Neuronal stem cell (in vitro differentiated cells): ENCODE measurements around the gene TSPEAR.

ENCODE experiments used
- DNase-seq: peaks from one replicate; pipeline ENCODE4 v3.0.0-alpha.2; 2013; ENCODE audit warnings: low spot score
- H2AFZ ChIP-seq: one replicate; pipeline ENCODE4 v1.6.1; 2013; ENCODE audit warnings: mild to moderate bottlenecking, low read length, inconsistent platforms
- H2AK5ac ChIP-seq: 2 replicates; pipeline ENCODE4 v1.6.1; 2013; ENCODE audit warnings: low read depth, mild to moderate bottlenecking, inconsistent platforms, low read length, moderate library complexity, mixed read lengths
- H2BK120ac ChIP-seq: 2 replicates; pipeline ENCODE4 v1.6.1; 2013; ENCODE audit warnings: low read depth, mild to moderate bottlenecking, inconsistent platforms, low read length, moderate library complexity, mixed read lengths
- H2BK12ac ChIP-seq: one replicate; pipeline ENCODE4 v1.6.1; 2013; ENCODE audit warnings: low read length, inconsistent platforms
- H2BK15ac ChIP-seq: 2 replicates; pipeline ENCODE4 v1.6.1; 2013; ENCODE audit warnings: mild to moderate bottlenecking, low read length, inconsistent platforms, mixed read lengths
- H2BK5ac ChIP-seq: one replicate; pipeline ENCODE4 v1.6.1; 2013; ENCODE audit warnings: inconsistent platforms, mild to moderate bottlenecking, low read length, moderate library complexity
- H3K14ac ChIP-seq: one replicate; pipeline ENCODE4 v1.6.1; 2013; ENCODE audit warnings: low read length, inconsistent platforms
- H3K18ac ChIP-seq: 2 replicates; pipeline ENCODE4 v1.6.1; 2013; ENCODE audit warnings: low read length, inconsistent platforms
- H3K23ac ChIP-seq: 2 replicates; pipeline ENCODE4 v1.6.1; 2013; ENCODE audit warnings: low read depth, mild to moderate bottlenecking, mixed read lengths, low read length, inconsistent platforms; ENCODE audit not compliant: poor library complexity
- H3K27ac ChIP-seq: replicated peaks from 3 replicates; pipeline ENCODE4 v1.5.1; 2013; ENCODE audit warnings: low read length, inconsistent platforms
- H3K27me3 ChIP-seq, 3 experiments: 2 replicates each; pipeline ENCODE4 v1.6.1; 2013; ENCODE audit warnings: low read length in 3 of 3, mild to moderate bottlenecking in 2 of 3, inconsistent platforms in 1 of 3, low read depth in 1 of 3, mixed read lengths in 1 of 3, moderate library complexity in 1 of 3; ENCODE audit not compliant: control insufficient read depth in 3 of 3, insufficient read depth in 3 of 3
- H3K36me3 ChIP-seq, 2 donors: replicated peaks in 1 of 2; 2 replicates each; pipeline ENCODE4 v1.6.1; 2013; ENCODE audit warnings: low read length in 2 of 2; ENCODE audit not compliant: control insufficient read depth in 2 of 2, insufficient read depth in 2 of 2
- H3K4ac ChIP-seq: 2 replicates; pipeline ENCODE4 v1.6.1; 2013; ENCODE audit warnings: inconsistent platforms, mild to moderate bottlenecking, low read length, moderate library complexity
- H3K4me1 ChIP-seq, 2 donors: 1 replicate in 1 of 2; 2 replicates in 1 of 2; pipeline ENCODE4 v1.6.1; 2013; ENCODE audit warnings: low read length in 2 of 2, low read depth in 1 of 2; ENCODE audit not compliant: control insufficient read depth in 2 of 2, insufficient read depth in 1 of 2
- H3K4me2 ChIP-seq: one replicate; pipeline ENCODE4 v1.6.1; 2013; ENCODE audit warnings: mild to moderate bottlenecking, low read length, inconsistent platforms; ENCODE audit not compliant: insufficient read depth, poor library complexity, severe bottlenecking
- H3K4me3 ChIP-seq, 2 donors: 2 replicates each; pipeline ENCODE4 v1.5.1; 2013; ENCODE audit warnings: low read length in 2 of 2, mild to moderate bottlenecking in 2 of 2, inconsistent platforms in 1 of 2, moderate library complexity in 1 of 2
- H3K79me1 ChIP-seq: one replicate; pipeline ENCODE4 v1.6.1; 2013; ENCODE audit warnings: low read depth, mild to moderate bottlenecking, inconsistent platforms, low read length, moderate library complexity
- H3K9ac ChIP-seq: one replicate; pipeline ENCODE4 v1.6.1; 2013; ENCODE audit warnings: mild to moderate bottlenecking, low read depth, low read length, inconsistent platforms; ENCODE audit not compliant: poor library complexity
- H3K9me3 ChIP-seq, 2 donors: replicated peaks in 1 of 2; 2 replicates each; pipeline versions ENCODE3 to v1.6.1; 2013; ENCODE audit warnings: low read length in 2 of 2, mild to moderate bottlenecking in 2 of 2, inconsistent platforms in 1 of 2, low read depth in 1 of 2, mixed read lengths in 1 of 2, moderate library complexity in 1 of 2; ENCODE audit not compliant: control insufficient read depth in 2 of 2, insufficient read depth in 1 of 2
- H4K8ac ChIP-seq: one replicate; pipeline ENCODE4 v1.6.1; 2013; ENCODE audit warnings: low read depth, mild to moderate bottlenecking, inconsistent platforms, low read length, moderate library complexity
- H4K91ac ChIP-seq: one replicate; pipeline ENCODE4 v1.6.1; 2013; ENCODE audit warnings: low read length, low read depth, mild to moderate bottlenecking, inconsistent platforms; ENCODE audit not compliant: poor library complexity
- WGBS, 2 donors: extraction: QIAGEN DNeasy Blood & Tissue Kit; methylation state at CpG; one replicate each; pipeline ENCODE4 v1.1.7; 2013; ENCODE audit warnings: missing lambda C conversion rate in 2 of 2, mixed read lengths in 1 of 2; ENCODE audit not compliant: insufficient read length in 2 of 2, insufficient replicate concordance in 1 of 2; ENCODE audit errors: extremely low coverage in 2 of 2; 5-methylcytosine and 5-hydroxymethylcytosine counted together

TSPEAR gene

DNA sequence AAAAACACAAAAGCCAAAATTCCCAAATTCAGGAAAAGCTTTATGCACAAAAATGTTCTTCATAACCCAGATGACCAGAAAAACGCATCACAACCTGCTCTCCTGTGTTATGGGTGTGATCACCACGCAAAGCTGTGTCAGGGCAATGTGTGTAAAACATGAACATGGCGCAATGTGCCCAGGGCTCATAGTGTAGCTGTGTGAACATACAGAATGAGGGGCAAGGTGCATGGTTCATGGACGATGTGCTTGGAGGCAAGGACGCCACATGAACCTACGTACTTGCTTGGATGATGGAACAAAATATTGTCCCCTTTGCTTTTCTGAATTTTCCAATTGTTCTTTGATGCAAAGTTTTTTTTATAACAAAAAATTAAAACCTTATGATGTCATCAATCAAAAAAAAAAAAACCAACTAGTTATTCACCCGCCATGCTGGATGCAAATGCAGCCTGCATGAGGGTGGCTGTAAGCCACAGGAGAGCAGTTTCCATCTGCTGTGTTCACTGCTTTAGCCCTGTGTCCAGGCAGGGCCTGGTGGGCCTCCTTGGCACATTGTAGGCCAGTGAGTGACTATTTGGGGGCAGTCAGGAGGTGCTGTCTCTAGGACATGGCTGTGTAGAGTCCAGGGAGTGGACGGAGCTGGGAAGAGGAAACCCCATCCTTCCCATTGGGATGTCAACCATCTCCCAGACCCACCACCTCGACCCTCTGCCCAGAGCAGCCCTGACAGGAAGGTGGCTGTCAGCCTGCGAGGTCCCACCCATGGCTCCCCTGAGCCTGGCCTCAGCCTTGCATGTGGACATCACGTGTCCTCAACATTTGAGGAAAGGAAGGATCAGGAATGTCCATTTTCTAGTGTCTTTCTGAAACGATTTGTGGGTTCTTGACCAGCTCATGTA is 185.0 kb downstream of the TSPEAR start:
- no peak overlapping the region for H4K8ac ChIP-seq
- H3K36me3 ChIP-seq, result no peaks in the 10 kb centered on the region
- H2AK5ac ChIP-seq, result no peak overlapping the region
- no peak overlapping the region for H2BK12ac ChIP-seq
- H2BK5ac ChIP-seq, result no peak overlapping the region
- no peaks in the 10 kb centered on the region for H3K4me1 ChIP-seq
- peaks cover 0 to 6% of the 10 kb centered on the region in 2 donors for H3K9me3 ChIP-seq
- H3K27ac ChIP-seq, result no peak overlapping the region
- H3K27me3 ChIP-seq, result peaks cover 0 to 7% (median 0%) of the 10 kb centered on the region in 3 experiments
- H3K4me3 ChIP-seq, result no peak overlapping the region
- no CpG with 5 or more reads among the region's 12 CpGs for WGBS, 2 donors
- H3K9ac ChIP-seq, result no peak overlapping the region
- no peaks in the 10 kb centered on the region for H3K79me1 ChIP-seq
- no peak overlapping the region for H2BK15ac ChIP-seq
- H3K4me2 ChIP-seq, result no peak overlapping the region
- no peak overlapping the region for H3K4ac ChIP-seq
- H3K23ac ChIP-seq, result no peak overlapping the region
- H2AFZ ChIP-seq, result no peak overlapping the region
- H3K14ac ChIP-seq, result no peak overlapping the region
- peak overlapping the region; percentile 1 for H3K18ac ChIP-seq
- no peak for DNase-seq
- H4K91ac ChIP-seq, result no peak overlapping the region
- H2BK120ac ChIP-seq, result no peak overlapping the region

DNA sequence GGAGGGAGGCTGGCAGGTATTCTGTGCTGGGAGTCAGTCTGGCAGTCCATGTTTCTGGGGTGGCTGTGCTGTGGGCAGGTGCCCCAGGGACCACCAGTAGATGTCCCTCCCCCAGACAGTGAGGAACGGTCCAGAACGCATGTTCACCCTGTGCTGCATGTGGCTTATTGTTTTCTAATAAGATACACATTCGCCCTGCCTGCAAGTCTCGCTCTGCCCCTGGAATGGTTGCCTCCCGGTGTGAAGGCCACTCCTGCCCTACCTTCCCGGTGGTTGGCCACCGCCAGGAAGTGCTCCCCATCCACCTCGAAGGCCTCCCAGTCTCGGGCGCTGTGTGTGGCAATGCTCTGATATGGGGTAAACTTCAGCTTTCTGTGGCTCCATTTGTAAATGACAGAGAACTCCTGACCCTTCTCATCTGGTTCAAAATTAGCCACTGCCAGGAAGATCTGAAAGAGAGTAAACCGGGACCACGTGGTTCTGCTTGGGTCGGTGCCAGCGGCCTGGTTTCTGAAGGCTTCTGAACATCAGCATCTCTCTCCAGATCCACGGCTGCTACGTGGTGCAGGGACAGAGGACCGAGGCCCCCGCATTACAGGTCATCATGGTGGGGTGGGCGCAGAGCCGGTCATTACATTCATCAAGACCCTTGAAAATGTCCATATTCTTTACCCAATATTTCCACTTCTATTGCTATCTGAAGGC is 185.8 kb downstream of the TSPEAR start:
- Histone ChIP-seq H3K79me1 (no peaks in the 10 kb centered on the region), H3K4me2 (no peak overlapping the region), H3K18ac (peak overlapping the region; percentile 48), H2BK12ac (no peak overlapping the region), H2BK5ac (no peak overlapping the region), H3K4me3 (no peak overlapping the region), H3K27me3 (no peaks in the 10 kb centered on the region), H4K8ac (peak overlapping the region; percentile 98), H3K4me1 (no peaks in the 10 kb centered on the region), H3K9ac (peak overlapping the region; percentile 10), H3K14ac (no peak overlapping the region), H3K27ac (no peak overlapping the region), H3K36me3 (no peaks in the 10 kb centered on the region), H2BK15ac (peak overlapping the region; percentile 52), H3K23ac (peak overlapping the region; percentile 14), H4K91ac (no peak overlapping the region), H2AFZ (no peak overlapping the region), H3K9me3 (peaks cover 0 to 6% of the 10 kb centered on the region in 2 donors), H3K4ac (no peak overlapping the region), H2AK5ac (peak overlapping the region; percentile 30), H2BK120ac (no peak overlapping the region)
- no peak for DNase-seq
- WGBS, 2 donors, result no CpG with 5 or more reads among the region's 20 CpGs

DNA sequence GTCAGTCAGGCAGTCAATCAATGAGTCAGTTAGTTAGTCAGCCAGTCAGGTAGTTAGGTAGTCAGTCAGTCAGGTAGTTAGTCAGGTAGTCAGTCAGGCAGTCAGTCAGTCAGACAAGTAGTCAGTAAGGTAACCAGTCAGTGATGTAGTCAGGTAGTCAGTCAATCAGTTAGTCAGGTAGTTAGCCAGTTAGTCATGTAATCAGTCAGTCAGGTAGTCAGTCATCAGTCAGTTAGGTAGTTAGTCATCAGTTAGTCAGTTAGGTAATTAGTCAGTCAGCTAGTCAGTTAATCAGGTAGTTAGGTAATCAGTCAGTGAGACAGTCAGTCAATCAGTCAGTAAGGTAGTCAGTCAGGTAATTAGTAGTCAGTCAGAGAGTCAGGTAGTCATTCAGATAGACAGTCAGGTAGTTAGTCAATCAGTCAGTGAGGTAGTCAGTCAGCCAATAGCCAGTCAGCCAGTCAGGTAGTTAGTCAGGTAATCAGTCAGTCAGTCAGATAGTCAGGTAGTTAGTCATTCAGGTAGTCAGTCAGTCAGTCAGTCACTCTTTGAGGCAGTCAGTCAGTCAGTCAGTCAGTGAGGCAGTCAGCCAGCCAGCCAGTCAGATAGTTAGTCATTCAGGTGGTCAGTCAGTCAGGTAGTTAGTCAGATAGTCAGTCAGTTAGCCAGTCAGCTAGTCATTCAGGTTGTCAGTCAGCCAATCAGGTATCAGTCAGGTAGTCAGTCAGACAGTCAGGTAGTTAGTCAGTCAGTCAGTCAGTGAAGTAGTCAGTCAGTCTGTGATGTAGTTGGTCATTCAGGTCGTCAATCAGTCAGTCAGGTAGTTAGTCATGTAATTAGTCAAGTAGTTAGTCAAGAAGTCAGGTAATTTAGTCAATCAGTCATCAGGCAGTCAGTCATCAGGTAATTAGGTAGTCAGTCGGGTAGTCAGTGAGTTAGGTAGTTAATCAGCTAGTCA is 186.7 kb downstream of the TSPEAR start:
- no peak overlapping the region for H3K4ac ChIP-seq
- H3K14ac ChIP-seq, result no peak overlapping the region
- H2AFZ ChIP-seq, result no peak overlapping the region
- H4K91ac ChIP-seq, result no peak overlapping the region
- no peak overlapping the region for H3K27ac ChIP-seq
- H3K18ac ChIP-seq, result no peak overlapping the region
- peak overlapping the region in 1 of 2 donors; percentile 25 for H3K4me3 ChIP-seq
- H2BK5ac ChIP-seq, result no peak overlapping the region
- H3K27me3 ChIP-seq, result no peaks in the 10 kb centered on the region
- H2BK120ac ChIP-seq, result no peak overlapping the region
- no peak overlapping the region for H3K23ac ChIP-seq
- no peak overlapping the region for H3K4me2 ChIP-seq
- H3K4me1 ChIP-seq, result no peaks in the 10 kb centered on the region
- H4K8ac ChIP-seq, result no peak overlapping the region
- WGBS, 2 donors, result no CpG with 5 or more reads among the region's 2 CpGs
- H2BK12ac ChIP-seq, result no peak overlapping the region
- peaks cover 0 to 6% of the 10 kb centered on the region in 2 donors for H3K9me3 ChIP-seq
- H2AK5ac ChIP-seq, result no peak overlapping the region
- no peaks in the 10 kb centered on the region for H3K79me1 ChIP-seq
- no peak overlapping the region for H3K9ac ChIP-seq
- DNase-seq, result no peak
- H3K36me3 ChIP-seq, result no peaks in the 10 kb centered on the region
- H2BK15ac ChIP-seq, result no peak overlapping the region
